ENCODE results near the gene SIX5. TPM values are rescaled to one million over a fixed set of nuclear protein-coding genes. Genes with fewer than 3 reads are reported as not detected.

SIX5 gene
- total RNA-seq, 1 donor from 2014 or later: 11.2 TPM

DNA sequence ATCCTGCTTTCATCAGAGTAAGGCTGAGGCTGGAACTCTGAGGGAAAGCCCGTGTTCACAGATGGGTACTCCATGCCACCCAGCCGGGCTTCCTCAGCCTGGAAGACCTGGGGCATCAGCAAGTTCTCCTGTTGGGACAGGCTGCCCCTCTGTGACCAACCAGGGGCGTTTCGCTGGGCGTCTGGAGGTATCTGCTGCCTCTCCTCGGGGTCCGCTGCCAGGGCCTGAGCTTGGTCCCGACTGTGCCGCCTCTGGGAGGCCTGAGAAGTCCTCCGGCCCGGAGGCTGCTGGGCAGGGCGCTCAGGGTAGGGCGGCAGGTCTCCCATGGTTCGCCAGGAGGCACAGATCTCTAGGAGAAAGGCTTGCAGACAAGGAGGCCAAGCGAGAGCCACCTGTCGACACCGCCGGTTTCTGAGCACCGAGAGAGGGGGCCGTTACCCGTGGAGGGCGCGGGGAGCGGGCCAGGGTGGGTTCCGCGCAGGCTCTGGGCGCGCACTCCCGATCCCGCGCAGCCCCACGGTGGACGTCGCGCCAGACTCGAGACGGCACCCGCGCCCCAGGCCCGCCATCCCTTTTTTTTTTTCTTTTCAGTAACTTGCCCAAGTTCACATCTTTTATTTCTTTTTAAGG, 45.9 kb upstream of the SIX5 start, which contains the start of gene RSPH6A:
TSS of gene RSPH6A (minus strand) at position 458 of the 630 bp plus-strand sequence. CDS start at position 326, 132 bp downstream.
- DNase-seq (ENCODE audit: low read depth): no peak
- TF ChIP-seq, protein P1, sequence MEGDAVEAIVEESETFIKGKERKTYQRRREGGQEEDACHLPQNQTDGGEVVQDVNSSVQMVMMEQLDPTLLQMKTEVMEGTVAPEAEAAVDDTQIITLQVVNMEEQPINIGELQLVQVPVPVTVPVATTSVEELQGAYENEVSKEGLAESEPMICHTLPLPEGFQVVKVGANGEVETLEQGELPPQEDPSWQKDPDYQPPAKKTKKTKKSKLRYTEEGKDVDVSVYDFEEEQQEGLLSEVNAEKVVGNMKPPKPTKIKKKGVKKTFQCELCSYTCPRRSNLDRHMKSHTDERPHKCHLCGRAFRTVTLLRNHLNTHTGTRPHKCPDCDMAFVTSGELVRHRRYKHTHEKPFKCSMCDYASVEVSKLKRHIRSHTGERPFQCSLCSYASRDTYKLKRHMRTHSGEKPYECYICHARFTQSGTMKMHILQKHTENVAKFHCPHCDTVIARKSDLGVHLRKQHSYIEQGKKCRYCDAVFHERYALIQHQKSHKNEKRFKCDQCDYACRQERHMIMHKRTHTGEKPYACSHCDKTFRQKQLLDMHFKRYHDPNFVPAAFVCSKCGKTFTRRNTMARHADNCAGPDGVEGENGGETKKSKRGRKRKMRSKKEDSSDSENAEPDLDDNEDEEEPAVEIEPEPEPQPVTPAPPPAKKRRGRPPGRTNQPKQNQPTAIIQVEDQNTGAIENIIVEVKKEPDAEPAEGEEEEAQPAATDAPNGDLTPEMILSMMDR (conservative IDR thresholded peaks at IDR 0.05; ENCODE audit: low read depth, low read length): no peak

DNA sequence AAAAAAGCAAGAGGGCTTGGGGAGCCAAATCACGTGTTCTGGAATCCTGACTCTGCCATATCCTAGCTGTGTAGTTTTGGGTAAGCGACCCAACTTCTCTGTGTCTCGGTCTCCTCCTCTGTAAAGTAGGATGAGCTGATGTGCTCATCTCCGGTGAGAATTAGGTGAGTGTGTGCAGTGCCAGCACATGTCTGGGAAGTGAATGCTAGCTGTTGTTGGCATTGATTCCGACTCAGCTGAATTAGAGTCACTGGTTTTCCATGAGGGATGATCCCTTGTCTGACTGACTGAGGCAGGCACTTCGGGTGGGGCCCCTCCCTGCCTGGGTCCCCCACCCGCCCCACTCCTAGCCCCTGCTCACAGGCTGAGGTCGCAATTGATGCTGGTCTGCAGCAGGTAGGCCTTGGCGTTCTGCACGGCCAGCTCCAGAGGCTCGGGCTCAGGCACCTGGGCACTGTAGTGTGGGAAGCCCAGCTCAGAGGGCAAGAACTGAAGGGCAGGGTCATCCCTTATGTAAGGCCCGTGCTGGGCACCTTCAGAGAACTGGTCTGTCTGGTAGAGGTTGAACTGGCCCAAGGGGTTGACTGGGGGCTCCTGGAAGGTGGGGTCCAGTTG, 45.2 kb upstream of the SIX5 start:
- no peak for DNase-seq (ENCODE audit: low read depth)
- H3K4me3 ChIP-seq (ENCODE audit: low read depth, low read length): no peak overlapping the region
- TF ChIP-seq, protein P1 (conservative IDR thresholded peaks at IDR 0.05; ENCODE audit: low read depth, low read length): no peak

More for the DNA sequence above, 45.9 kb upstream of the SIX5 start, which contains the start of gene RSPH6A:
- H3K4me3 ChIP-seq (ENCODE audit: low read depth, low read length): no peak within 1 kb of the TSS

DNA sequence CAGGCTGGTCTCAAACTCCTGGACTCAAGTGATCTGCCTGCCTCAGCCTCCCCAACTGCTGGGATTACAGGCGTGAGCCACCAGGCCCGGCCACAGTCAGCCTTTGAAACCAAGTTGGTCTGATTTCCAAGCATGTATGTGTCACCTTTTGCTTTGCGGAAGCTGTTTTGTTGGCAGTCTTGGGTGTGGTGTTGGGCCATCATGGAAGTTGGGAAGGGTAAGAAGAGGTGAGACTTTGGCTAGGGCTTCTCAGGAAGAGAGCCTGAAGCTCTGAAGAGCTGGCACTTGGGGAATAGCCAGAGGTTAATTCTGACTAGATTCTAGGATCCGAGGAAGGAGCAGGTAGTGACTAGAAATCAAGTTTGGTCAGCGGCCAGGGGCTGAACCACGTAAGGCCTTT, 43.2 kb upstream of the SIX5 start:
- TF ChIP-seq, protein P1 (conservative IDR thresholded peaks at IDR 0.05; ENCODE audit: low read depth, low read length): no peak
- no peak overlapping the region for H3K4me3 ChIP-seq (ENCODE audit: low read depth, low read length)
- DNase-seq (ENCODE audit: low read depth): no peak

DNA sequence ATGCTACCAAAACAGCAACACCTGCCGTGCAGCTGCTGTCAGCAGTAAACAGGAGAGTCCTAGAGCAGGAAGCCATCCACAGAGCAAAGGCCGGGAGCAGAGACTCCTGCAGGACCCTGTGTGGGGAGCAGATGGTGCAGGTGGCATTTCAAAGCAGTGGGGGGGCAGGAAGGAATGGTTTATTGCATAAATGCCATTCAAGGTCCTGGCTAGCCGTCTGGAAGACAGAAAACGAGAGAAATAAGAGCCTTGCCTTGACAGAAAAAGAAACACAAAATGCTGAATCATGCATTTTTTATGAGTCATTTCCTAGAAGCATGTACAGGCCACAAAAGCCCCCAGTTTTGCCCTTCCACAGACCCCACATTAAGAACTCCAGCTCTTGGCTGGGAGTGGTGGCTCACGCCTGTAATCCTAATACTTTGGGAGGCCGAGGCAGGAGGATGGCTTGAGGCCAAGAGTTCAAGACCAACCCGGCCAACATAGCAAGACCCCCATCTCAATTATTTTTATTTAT, 40.6 kb upstream of the SIX5 start:
- peak; percentile 40 for DNase-seq (ENCODE audit: low read depth)
- TF ChIP-seq, protein P1 (conservative IDR thresholded peaks at IDR 0.05; ENCODE audit: low read depth, low read length): no peak
- no peak overlapping the region for H3K4me3 ChIP-seq (ENCODE audit: low read depth, low read length)

DNA sequence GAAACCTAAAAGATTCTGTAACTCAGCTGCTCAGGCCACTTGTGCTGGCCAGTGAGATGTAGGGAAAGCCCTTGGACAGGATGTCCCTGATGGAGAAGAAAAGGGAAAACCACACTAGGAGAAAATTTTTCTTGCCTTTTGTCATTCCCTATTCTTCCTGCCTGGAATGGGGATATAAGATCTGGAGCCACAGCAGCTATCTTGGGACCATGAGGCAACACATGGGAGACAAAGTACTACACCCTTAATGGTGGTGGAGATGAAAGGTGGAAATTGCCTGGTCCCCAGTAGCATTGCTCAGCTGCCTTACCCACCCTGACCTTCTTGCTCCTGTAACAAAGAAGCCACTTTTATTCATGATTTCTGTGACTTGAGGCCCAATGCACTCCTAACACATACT, 36.7 kb upstream of the SIX5 start:
- no peak overlapping the region for H3K4me3 ChIP-seq (ENCODE audit: low read depth, low read length)
- TF ChIP-seq, protein P1 (conservative IDR thresholded peaks at IDR 0.05; ENCODE audit: low read depth, low read length): no peak
- DNase-seq (ENCODE audit: low read depth): no peak

DNA sequence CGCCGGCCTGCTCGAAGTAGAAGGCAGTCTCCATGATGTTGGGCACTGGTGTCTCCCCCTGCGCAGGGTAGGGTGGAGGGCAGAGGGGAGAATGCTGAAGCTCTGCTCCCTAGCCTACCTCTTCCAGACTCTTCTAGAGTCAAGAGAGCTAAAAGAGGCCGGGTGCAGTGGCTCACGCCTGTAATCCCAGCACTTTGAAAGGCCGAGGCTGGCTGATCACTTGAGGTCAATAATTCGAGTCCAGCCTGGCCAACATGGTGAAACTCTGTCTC, 35.8 kb upstream of the SIX5 start:
- no peak overlapping the region for H3K4me3 ChIP-seq (ENCODE audit: low read depth, low read length)
- no peak for DNase-seq (ENCODE audit: low read depth)
- TF ChIP-seq, protein P1 (conservative IDR thresholded peaks at IDR 0.05; ENCODE audit: low read depth, low read length): no peak
